CD14-positive monocyte (primary cell): ENCODE results near the gene TYK2. TPM values are rescaled to one million over a fixed set of nuclear protein-coding genes. Genes with fewer than 3 reads are reported as not detected.
A peak's percentile ranks its signal among the peaks of the same experiment; 100 is the strongest.

Source experiments
- DNase-seq, 3 donors: peaks; one replicate each; pipeline ENCODE4 v3.0.0-alpha.2; 2011 to 2022
- H2AFZ ChIP-seq: 2 replicates; pipeline ENCODE4 v1.6.0; 2012; ENCODE audit warnings: mild to moderate bottlenecking, low read depth, low read length, inconsistent platforms; ENCODE audit not compliant: insufficient read depth, poor library complexity, severe bottlenecking
- H3K27ac ChIP-seq, 2 donors: 1 replicate in 1 of 2; 2 replicates in 1 of 2; pipeline ENCODE4 v1.5.1; 2012 to 2013; ENCODE audit warnings: low read length in 2 of 2, control low read depth in 1 of 2, inconsistent platforms in 1 of 2, low read depth in 1 of 2, mild to moderate bottlenecking in 1 of 2
- H3K27me3 ChIP-seq, 2 donors: one replicate each; pipeline versions ENCODE4 v1.6.0 to v1.6.1; 2011 to 2013; ENCODE audit warnings: low read length in 2 of 2; ENCODE audit not compliant: control insufficient read depth in 2 of 2, insufficient read depth in 2 of 2
- H3K36me3 ChIP-seq, 2 donors: replicated peaks in 1 of 2; 1 replicate in 1 of 2; 2 replicates in 1 of 2; pipeline versions ENCODE4 v1.5.1 to v1.6.1; 2012 to 2013; ENCODE audit warnings: low read length in 2 of 2, control low read depth in 1 of 2, inconsistent platforms in 1 of 2, mild to moderate bottlenecking in 1 of 2; ENCODE audit not compliant: insufficient read depth in 2 of 2, control insufficient read depth in 1 of 2
- H3K4me1 ChIP-seq, 2 donors: 1 replicate in 1 of 2; 2 replicates in 1 of 2; pipeline versions ENCODE4 v1.5.1 to v1.6.1; 2012 to 2013; ENCODE audit warnings: low read length in 2 of 2, control low read depth in 1 of 2, inconsistent platforms in 1 of 2, mild to moderate bottlenecking in 1 of 2, moderate library complexity in 1 of 2; ENCODE audit not compliant: insufficient read depth in 2 of 2, control insufficient read depth in 1 of 2
- H3K4me2 ChIP-seq: replicated peaks from 2 replicates; pipeline ENCODE3; 2012; ENCODE audit warnings: low read length, moderate library complexity, mild to moderate bottlenecking; ENCODE audit not compliant: poor library complexity, severe bottlenecking; ENCODE audit errors: extremely low read depth
- H3K4me3 ChIP-seq, 3 experiments: fragments of 200-600 bp in 1 of 3; sonication (generic) in 1 of 3; replicated peaks in 1 of 3; 1 replicate in 2 of 3; 2 replicates in 1 of 3; pipeline ENCODE4 v1.5.1; 2011 to 2013; ENCODE audit warnings: low read length in 3 of 3, mild to moderate bottlenecking in 3 of 3, control low read depth in 2 of 3, low read depth in 2 of 3, inconsistent platforms in 1 of 3, moderate library complexity in 1 of 3
- H3K79me2 ChIP-seq: 2 replicates; pipeline ENCODE4 v1.6.0; 2012; ENCODE audit warnings: mild to moderate bottlenecking, control low read depth, inconsistent platforms, low read length, moderate library complexity; ENCODE audit not compliant: insufficient read depth
- H3K9ac ChIP-seq: 2 replicates; pipeline ENCODE4 v1.6.0; 2017; ENCODE audit warnings: low read length, mild to moderate bottlenecking; ENCODE audit not compliant: insufficient read depth, poor library complexity, severe bottlenecking
- H3K9me3 ChIP-seq, 2 donors: replicated peaks in 1 of 2; 1 replicate in 1 of 2; 2 replicates in 1 of 2; pipeline versions ENCODE4 v1.5.1 to v1.6.1; 2012 to 2013; ENCODE audit warnings: low read length in 2 of 2, control low read depth in 1 of 2; ENCODE audit not compliant: control insufficient read depth in 1 of 2, insufficient read depth in 1 of 2
- H4K20me1 ChIP-seq: 2 replicates; pipeline ENCODE4 v1.6.0; 2012; ENCODE audit warnings: mild to moderate bottlenecking, low read length, control low read depth, moderate library complexity; ENCODE audit not compliant: insufficient read depth
- H3K27ac Mint-ChIP-seq, 7 donors: one replicate each; pipeline ENCODE4 v1.8.0; 2020; ENCODE audit warnings: mild to moderate bottlenecking in 7 of 7, mixed read lengths in 7 of 7, moderate library complexity in 6 of 7, inconsistent platforms in 2 of 7
- H3K27me3 Mint-ChIP-seq, 3 donors: one replicate each; pipeline ENCODE4 v1.8.0; 2021 to 2022; ENCODE audit warnings: low read depth in 3 of 3, mild to moderate bottlenecking in 3 of 3, mixed read lengths in 3 of 3, moderate library complexity in 3 of 3, inconsistent platforms in 1 of 3
- H3K36me3 Mint-ChIP-seq, 2 donors: one replicate each; pipeline ENCODE4 v1.8.0; 2020; ENCODE audit warnings: mixed read lengths in 2 of 2, inconsistent platforms in 1 of 2, mild to moderate bottlenecking in 1 of 2
- H3K4me1 Mint-ChIP-seq: one replicate; pipeline ENCODE4 v1.8.0; 2020; ENCODE audit warnings: mild to moderate bottlenecking, mixed read lengths
- H3K4me3 Mint-ChIP-seq, 2 donors: one replicate each; pipeline ENCODE4 v1.8.0; 2020; ENCODE audit warnings: mild to moderate bottlenecking in 2 of 2, mixed read lengths in 2 of 2, moderate library complexity in 1 of 2
- H3K9me3 Mint-ChIP-seq, 7 donors: one replicate each; pipeline ENCODE4 v1.8.0; 2020 to 2022; ENCODE audit warnings: mixed read lengths in 7 of 7, mild to moderate bottlenecking in 6 of 7, moderate library complexity in 6 of 7, inconsistent platforms in 2 of 7
- WGBS: methylation state at CpG from one replicate; pipeline ENCODE4 v1.1.5; 2013; ENCODE audit warnings: missing lambda C conversion rate; ENCODE audit not compliant: insufficient coverage; 5-methylcytosine and 5-hydroxymethylcytosine counted together
- intact Hi-C, 2 donors: fragments of 100-400 bp; cut with micrococcal nuclease; formaldehyde crosslinking; loops; one replicate each; pipeline versions ENCODE4 v1.15.0 to v1.15.1; 2023
- polyA plus RNA-seq, 3 donors: library from polyadenylated mRNA; depleted of rRNA in 1 of 3; unstranded in 2 of 3; stranded (reverse) in 1 of 3; fragments of 300-500 nt in 2 of 3; fragments of >200 nt in 1 of 3; fragmentation: Illumina TruSeq in 2 of 3; gene quantifications; 1 replicate in 2 of 3; 2 replicates in 1 of 3; pipeline ENCODE4 v1.2.3, GENCODE V29; 2012 to 2021
- TF ChIP-seq, protein P1 (sequence below): fragments of 200-600 bp; IDR thresholded peaks from one replicate; pipeline ENCODE4 v1.8.0; 2022; ENCODE audit warnings: antibody characterized with exemption, mild to moderate bottlenecking

TYK2 gene
- polyA plus RNA-seq, 3 donors, result 82.9 to 441 (median 113) TPM

- H3K79me2 ChIP-seq, result no peaks in the 10 kb centered on the region
- H3K27me3 Mint-ChIP-seq, result peaks cover 60 to 78% (median 73%) of the 10 kb centered on the region in 3 donors
- TF ChIP-seq, protein P1, sequence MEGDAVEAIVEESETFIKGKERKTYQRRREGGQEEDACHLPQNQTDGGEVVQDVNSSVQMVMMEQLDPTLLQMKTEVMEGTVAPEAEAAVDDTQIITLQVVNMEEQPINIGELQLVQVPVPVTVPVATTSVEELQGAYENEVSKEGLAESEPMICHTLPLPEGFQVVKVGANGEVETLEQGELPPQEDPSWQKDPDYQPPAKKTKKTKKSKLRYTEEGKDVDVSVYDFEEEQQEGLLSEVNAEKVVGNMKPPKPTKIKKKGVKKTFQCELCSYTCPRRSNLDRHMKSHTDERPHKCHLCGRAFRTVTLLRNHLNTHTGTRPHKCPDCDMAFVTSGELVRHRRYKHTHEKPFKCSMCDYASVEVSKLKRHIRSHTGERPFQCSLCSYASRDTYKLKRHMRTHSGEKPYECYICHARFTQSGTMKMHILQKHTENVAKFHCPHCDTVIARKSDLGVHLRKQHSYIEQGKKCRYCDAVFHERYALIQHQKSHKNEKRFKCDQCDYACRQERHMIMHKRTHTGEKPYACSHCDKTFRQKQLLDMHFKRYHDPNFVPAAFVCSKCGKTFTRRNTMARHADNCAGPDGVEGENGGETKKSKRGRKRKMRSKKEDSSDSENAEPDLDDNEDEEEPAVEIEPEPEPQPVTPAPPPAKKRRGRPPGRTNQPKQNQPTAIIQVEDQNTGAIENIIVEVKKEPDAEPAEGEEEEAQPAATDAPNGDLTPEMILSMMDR, result no peak
- H3K36me3 Mint-ChIP-seq, result peaks cover 21 to 32% of the 10 kb centered on the region in 2 donors
- no peaks in the 10 kb centered on the region for H4K20me1 ChIP-seq
- H3K27ac Mint-ChIP-seq, result peak overlapping the region in 5 of 7 donors; percentile 46 to 85 (median 73)
- peak in 1 of 3 donors; percentile 36 for DNase-seq
- H3K4me3 ChIP-seq, result peak overlapping the region in 1 of 3 experiments; percentile 35
- no peak overlapping the region for H3K27ac ChIP-seq
- H2AFZ ChIP-seq, result no peak overlapping the region
- intact Hi-C loops, result loop anchor here in 1 of 2 donors (2.0 kb wide), 1 partner anchor 16 kb away; no protein-coding TSS in a partner anchor
- peak overlapping the region in 1 of 2 donors; percentile 87 for H3K4me3 Mint-ChIP-seq
- H3K4me1 Mint-ChIP-seq, result peaks cover 65% of the 10 kb centered on the region
- H3K4me1 ChIP-seq, result peaks cover 64 to 80% of the 10 kb centered on the region in 2 donors
- no peak overlapping the region for H3K9ac ChIP-seq
- peaks cover 41 to 68% of the 10 kb centered on the region in 2 donors for H3K27me3 ChIP-seq
- WGBS, result 6% methylated on average over 6 of the region's 32 CpGs
- H3K36me3 ChIP-seq, result no peaks in the 10 kb centered on the region
- peak overlapping the region; percentile 23 for H3K4me2 ChIP-seq
- H3K9me3 Mint-ChIP-seq, result peaks cover 0 to 40% (median 32%) of the 10 kb centered on the region in 7 donors
- H3K9me3 ChIP-seq, result peaks cover 8 to 12% of the 10 kb centered on the region in 2 donors
These were observed 38.3 kb upstream of the TYK2 start for GRCh38 chr19:10418485-10419199.

- Mint-ChIP-seq H3K36me3 (peaks cover 21 to 29% of the 10 kb centered on the region in 2 donors), H3K27ac (peak overlapping the region in 5 of 7 donors; percentile 46 to 85 (median 73)), H3K27me3 (peaks cover 60 to 74% (median 68%) of the 10 kb centered on the region in 3 donors), H3K9me3 (peaks cover 0 to 40% (median 32%) of the 10 kb centered on the region in 7 donors), H3K4me1 (peaks cover 60% of the 10 kb centered on the region), H3K4me3 (peak overlapping the region in 1 of 2 donors; percentile 87)
- Histone ChIP-seq H2AFZ (no peak overlapping the region), H3K36me3 (no peaks in the 10 kb centered on the region), H4K20me1 (no peaks in the 10 kb centered on the region), H3K4me1 (peaks cover 60 to 75% of the 10 kb centered on the region in 2 donors), H3K79me2 (no peaks in the 10 kb centered on the region), H3K9me3 (peaks cover 8 to 12% of the 10 kb centered on the region in 2 donors), H3K27ac (peak overlapping the region in 1 of 2 donors; percentile 23), H3K4me3 (no peak overlapping the region), H3K27me3 (peaks cover 41 to 68% of the 10 kb centered on the region in 2 donors), H3K9ac (no peak overlapping the region), H3K4me2 (no peak overlapping the region)
- 0% methylated on average over 2 of the region's 3 CpGs for WGBS
- peak in 1 of 3 donors; percentile 9 for DNase-seq
- intact Hi-C loops, result loop anchor here in 1 of 2 donors (2.0 kb wide), 1 partner anchor 17 kb away; no protein-coding TSS in a partner anchor
- TF ChIP-seq, protein P1, result no peak
These were observed 37.8 kb upstream of the TYK2 start for GRCh38 chr19:10418235-10418484.
